ENCODE results near the gene SH3RF1.

The SH3RF1 gene

GRCh38 chr4:169234137-169234855 is 36.5 kb downstream of the SH3RF1 start:
- TF ChIP-seq CTCF (IDR thresholded peaks at IDR 0.05; ENCODE audit: low read depth, low read length) = no peak

GRCh38 chr4:169233691-169234090 is 37.1 kb downstream of the SH3RF1 start:
- DNase-seq (ENCODE audit: extremely low read depth, low read depth) = no peak

More at GRCh38 chr4:169234137-169234855, 36.5 kb downstream of the SH3RF1 start:
- DNase-seq (ENCODE audit: extremely low read depth, low read depth) = no peak

GRCh38 chr4:169231647-169232262 is 39.0 kb downstream of the SH3RF1 start:
- no peak for TF ChIP-seq CTCF (IDR thresholded peaks at IDR 0.05; ENCODE audit: low read depth, low read length)
- no peak for DNase-seq (ENCODE audit: extremely low read depth, low read depth)

More at GRCh38 chr4:169233691-169234090, 37.1 kb downstream of the SH3RF1 start:
- no peak for TF ChIP-seq CTCF (IDR thresholded peaks at IDR 0.05; ENCODE audit: low read depth, low read length)

GRCh38 chr4:169229571-169230028 is 41.2 kb downstream of the SH3RF1 start:
- peak; percentile 93 for DNase-seq (ENCODE audit: extremely low read depth, low read depth)
- TF ChIP-seq CTCF (IDR thresholded peaks at IDR 0.05; ENCODE audit: low read depth, low read length) = no peak

GRCh38 chr4:169228076-169228475 is 42.7 kb downstream of the SH3RF1 start:
- no peak for TF ChIP-seq CTCF (IDR thresholded peaks at IDR 0.05; ENCODE audit: low read depth, low read length)
- DNase-seq (ENCODE audit: extremely low read depth, low read depth) = no peak

- TF ChIP-seq CTCF (IDR thresholded peaks at IDR 0.05; ENCODE audit: low read depth, low read length) = no peak
- DNase-seq (ENCODE audit: extremely low read depth, low read depth) = no peak
These were observed 44.2 kb downstream of the SH3RF1 start for GRCh38 chr4:169226565-169226964.

GRCh38 chr4:169225812-169226211 is 44.9 kb downstream of the SH3RF1 start:
- no peak for DNase-seq (ENCODE audit: extremely low read depth, low read depth)
- no peak for TF ChIP-seq CTCF (IDR thresholded peaks at IDR 0.05; ENCODE audit: low read depth, low read length)
